ENCODE data around the gene HELZ.
"Not testable (repeated sequence)": the region's sequence is repeated elsewhere in the genome, so short reads cannot be mapped to it uniquely, and the experiment has no call there.

The HELZ gene

DNA sequence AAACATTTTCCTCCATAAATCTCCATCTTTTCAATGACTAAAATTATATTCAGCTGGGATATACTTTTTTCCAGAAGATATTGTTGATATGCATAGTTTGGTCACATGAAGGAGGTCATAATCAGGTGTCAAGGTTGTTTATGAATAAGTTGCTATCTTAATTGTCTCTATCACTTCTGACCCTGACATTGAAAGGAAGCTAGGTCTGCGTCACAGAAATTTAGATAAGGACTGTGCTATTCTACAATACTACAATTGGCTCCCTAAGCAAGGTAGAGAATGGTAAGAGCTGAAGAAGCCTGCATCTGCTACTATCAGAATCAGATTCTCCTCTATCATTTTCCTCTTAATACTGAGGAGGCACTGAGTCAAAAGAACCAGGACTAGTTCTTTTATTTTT lies 133.2 kb downstream of the HELZ start:
- no peak for DNase-seq

DNA sequence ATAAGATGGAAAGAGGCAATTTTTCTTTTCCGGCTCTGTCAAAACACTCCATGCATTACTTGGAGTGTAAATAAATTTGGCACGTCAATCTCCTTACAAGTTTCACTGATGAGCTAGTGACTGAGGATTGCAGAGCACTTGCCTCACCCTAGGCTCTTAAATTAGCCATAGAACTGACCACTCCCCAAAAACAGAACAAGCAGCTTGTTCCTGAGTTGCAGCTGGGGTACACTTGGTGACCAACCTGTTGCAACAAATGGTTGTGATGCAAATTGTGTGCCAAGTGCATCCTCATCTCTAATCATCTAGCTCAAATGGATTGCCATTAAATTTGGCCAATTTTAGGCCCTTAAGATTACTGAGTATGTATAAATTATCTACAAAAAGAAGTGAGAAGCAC lies 133.7 kb downstream of the HELZ start:
- DNase-seq: no peak

DNA sequence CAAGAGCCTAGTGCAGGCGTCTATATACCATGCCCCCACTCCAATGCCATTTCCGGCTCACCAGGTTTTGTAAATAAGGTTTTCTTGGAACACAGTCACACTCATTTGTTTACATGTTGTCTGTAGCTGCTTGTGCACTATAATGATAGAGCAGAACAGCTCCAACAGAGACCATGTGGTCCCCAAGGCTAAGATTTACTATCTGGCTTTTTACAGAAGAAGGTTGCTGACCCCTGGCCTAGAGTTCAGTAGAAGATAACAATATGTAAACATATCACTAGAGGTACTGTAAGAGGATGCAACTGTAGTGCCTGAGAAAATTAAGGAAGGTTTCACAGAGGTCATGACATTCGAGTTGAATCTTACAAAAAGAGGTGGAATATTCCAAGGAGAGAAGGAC lies 134.4 kb downstream of the HELZ start:
- no peak for DNase-seq

DNA sequence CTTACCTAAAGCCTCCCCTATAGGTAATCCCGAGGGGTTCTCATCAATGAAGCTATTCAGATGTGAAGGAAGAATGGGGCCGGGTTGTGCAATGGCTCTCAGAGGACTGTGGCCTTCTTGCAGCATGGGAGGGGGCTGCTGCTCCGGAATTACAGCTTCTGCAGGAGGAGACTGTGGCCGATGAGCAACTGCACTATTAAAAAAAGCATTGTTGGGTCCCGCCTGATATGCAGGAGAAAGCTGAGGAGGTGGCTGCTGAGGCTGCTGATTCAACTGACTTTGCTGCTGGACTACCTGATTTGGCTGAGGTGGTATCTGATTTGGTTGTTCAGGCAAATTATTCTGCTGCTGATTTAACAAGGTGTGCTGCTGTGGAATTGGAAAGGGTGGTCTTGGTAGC lies 135.9 kb downstream of the HELZ start:
- DNase-seq: no peak

DNA sequence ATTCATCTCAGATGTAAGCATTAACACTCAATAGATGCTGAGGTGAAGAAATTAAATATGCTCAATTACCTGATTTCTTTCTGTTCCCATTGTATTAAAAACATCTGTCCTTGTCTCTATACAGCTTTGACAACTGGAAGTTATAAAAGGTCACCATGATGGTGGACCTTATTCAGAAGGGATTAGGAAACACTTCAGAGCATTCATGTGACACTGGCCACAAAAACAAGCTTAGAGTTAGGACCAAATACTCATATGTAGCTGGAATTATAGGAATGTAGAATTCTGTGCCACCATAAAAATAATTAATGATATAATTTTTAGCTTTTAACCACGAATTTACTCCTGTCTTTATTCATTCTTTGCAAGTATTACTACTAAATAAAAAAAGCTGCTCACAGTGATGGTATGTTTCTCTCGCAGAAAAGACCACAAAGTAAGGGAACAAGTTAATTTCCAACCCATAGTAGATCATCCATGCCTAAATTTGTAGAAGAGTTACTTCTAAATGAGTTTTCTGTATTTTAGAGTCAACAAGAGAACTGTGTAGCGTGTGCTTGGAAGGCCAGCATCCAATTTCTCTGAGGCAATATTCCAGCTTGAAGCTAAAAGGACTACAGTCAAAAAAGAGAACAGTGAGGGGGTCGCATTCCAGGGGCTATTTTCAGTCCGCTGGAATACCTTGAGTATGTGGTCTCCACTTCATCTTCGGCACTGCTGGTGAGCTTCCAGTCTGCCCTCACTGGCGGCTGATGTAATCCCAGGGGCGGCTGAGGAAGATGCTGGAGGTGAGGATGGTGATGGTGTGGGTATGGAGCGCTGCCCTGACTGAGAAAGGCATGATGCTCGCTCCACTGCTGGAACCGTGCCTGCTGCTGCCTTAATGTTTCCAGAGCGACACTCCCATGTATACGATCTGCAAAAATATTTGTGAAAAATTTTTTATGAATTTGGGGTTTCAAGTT lies 136.9 kb downstream of the HELZ start:
- DNase-seq: no peak

DNA sequence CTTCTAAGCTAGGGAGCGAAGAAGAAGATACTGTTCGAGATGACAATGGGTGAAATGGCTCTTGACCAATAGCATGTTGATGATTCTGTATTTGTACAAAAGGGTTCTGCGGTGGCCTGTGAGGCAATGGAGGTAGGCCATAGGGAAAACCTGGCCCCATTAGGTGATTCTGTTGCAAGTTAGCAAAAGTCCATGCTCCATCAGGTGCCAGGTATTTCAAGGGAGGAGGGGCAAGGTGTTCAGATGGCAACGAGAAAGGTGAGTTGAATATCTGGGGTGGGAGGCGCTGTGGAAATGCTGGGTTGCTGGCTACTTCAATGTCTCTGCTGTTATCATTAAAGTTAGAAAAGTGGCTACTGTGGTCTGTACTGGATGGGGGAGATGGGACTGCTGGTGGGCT lies 137.8 kb downstream of the HELZ start:
- no peak for DNase-seq

DNA sequence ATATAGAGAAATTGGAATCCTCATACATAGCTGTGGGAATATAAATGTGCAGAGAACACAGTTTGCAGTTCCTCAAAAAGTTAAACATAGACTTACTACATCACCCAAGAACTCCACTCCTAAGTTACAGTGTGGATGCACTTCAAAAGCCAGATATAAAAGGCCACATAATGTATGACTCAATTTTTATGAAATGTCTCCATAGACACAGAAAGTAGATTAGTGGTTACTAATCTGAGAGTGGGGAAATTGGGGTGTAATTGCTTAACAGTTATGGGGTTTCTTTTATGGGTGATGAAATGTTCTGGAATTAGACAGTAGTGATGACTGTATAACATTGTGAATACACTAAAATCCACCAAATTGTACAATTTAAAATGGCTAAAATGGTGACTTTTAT lies 139.8 kb downstream of the HELZ start:
- no peak for DNase-seq

DNA sequence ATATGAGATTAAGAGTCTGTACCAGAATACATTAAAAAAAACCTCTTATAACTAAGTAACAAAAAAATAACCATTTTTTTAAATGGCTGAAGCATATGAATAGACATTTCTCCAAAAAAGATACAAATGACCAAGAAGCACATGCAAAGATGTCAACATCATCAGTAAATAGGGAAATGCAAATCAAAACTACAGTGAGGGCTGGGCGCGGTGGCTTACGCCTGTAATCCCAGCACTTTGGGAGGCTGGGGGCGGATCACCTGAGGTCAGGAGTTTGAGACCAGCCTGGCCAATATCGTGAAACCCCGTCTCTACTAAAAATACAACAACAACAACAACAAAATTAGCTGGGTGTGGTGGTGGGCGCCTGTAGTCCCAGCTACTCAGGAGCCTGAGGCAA lies 140.4 kb downstream of the HELZ start:
- not testable (repeated sequence) for DNase-seq

DNA sequence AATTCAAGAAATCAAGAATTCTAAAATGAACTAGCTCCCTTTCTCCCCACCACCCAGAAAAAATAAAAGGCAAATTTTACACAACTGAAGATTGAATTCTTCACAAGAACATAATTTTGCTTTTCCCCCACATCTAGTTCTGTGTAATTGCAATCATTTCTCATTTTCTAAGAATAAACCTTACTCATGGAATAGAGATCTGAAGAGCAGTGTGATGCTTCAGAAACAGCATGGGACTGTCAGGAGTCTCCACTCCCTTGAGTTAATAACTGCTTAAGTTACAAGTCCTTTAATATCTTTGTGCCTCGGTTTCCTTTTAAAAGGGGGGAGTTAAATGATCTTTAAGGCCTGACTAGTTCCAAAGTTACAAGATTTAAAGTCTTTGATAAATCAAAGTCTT lies 147.0 kb downstream of the HELZ start:
- no peak for DNase-seq

DNA sequence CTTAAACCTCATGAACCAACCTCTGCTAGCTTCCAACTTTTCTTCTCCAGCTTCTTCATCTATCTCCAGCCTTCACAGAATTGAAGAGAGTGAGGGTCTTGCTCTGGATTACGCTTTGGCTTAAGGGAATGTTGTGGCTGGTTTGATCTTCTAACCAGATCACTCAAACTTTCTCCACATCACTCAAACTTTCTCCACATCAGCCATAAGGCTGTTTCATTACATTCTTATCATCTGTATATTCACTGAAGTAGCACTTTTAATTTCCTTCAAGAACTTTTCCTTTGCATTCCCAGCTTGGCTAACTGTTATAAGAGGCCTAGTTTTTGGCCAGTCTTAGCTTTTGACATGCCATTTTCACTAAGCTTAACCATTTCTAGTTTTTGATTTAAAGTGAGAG lies 148.4 kb downstream of the HELZ start:
- no peak for DNase-seq

DNA sequence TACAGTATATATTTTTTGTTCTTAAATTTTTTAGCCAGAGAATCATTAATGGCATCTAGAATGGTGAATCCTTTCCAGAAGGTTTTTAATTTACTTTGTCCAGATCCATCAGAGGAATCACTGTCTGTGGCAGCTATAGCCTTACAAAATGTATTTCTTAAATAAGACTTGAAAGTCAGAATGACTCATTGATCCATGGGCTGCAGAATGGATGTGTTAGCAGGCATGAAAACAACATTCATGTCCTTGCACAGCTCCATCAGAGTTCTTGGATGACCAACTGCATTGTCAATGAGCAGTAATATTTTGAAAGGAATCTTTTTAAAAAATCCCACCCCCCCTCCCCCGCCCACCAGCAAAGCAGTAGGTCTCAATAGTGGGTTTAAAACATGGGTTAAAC lies 149.2 kb downstream of the HELZ start:
- DNase-seq: no peak

DNA sequence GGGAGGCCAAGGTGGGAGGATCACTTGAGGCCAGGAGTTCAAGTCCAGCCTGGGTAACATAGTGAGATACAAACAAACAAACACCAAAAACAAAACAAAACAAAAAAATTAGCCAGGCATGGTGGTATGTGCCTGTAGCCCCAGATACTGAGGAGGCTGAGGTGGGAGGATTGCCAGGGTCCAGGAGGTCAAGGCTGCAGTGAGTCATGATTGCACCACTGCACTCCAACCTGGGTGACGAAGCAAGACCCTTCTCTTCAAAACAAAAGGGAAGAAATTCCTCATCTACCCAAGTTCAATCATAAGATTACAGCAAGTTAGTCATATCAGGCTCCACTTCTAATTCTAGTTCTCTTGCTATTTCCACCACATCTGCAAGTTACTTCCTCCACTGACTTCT lies 149.7 kb downstream of the HELZ start:
- DNase-seq: not testable (repeated sequence)

DNA sequence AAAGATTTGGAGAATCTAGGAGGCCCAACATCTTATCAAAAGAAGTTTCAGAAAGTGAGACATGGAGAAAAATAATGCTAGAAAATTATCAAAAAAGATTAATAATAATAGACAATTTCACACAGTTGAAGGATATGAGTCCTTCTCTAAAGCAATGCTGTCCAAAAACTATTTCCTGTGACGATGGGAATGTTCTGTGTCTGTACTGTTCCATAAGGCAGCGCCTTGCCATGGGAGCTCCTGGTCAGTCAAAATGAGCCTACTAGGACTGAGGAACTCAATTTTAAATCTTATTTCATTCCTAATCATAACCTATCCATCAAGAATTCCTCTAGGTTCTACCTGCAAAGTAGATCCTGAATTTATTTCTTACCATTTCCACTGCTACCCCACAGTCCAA lies 151.6 kb downstream of the HELZ start:
- no peak for DNase-seq

DNA sequence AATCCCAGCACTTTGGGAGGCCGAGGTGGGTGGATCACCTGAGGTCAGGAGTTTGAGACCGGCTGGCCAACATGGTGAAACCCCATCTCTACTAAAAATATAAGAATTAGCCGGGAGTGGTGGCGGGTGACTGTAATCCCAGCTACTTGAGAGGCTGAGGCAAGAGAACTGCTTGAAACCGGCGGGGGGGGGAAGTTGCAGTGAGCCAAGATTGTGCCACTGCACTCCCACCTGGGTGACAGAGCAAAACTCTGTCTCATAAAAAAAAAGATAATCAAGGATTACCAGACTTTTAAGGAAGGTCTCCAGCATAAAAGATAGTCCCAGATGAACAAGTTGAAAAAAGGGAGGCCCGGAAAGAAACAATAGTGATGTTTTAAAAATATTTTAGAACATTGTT lies 152.3 kb downstream of the HELZ start:
- DNase-seq: not testable (repeated sequence)

DNA sequence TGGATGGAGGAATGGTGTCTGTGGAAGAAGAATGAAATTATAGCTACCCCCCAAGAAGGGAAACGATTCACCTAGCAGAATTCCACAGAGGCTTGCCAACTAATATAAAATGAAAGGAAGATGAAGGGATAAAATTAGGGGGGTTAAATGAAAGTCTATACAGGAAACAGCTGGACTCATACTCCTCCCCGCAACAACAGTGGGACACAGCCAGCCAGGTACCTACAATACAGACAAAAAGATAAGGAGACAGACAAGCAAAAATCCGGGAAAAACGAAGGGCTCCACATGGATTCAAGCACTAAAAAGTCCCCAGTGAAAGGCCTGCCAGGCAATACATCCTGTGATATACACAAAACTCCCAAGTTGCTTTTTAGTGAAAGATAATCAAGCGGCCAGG lies 152.7 kb downstream of the HELZ start:
- no peak for DNase-seq

DNA sequence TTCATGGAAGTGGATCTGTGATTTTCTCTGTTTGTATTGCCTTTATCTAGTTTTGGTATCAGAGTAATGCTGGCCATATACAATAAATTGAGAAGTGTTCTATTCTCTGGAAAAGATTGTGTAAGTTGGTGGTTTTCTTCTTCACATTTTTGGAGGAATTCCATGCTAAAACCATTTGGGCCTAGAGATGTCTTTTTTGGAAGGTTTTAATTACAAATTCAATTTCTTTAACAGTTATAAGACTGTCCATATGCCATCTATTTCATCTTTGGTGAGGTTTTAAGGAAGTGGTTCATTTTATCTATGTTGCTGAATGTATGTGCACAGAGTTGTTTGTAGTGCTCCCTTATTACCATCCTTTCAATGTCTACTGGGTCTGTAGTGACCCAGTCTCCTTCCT lies 154.7 kb downstream of the HELZ start:
- DNase-seq: no peak

DNA sequence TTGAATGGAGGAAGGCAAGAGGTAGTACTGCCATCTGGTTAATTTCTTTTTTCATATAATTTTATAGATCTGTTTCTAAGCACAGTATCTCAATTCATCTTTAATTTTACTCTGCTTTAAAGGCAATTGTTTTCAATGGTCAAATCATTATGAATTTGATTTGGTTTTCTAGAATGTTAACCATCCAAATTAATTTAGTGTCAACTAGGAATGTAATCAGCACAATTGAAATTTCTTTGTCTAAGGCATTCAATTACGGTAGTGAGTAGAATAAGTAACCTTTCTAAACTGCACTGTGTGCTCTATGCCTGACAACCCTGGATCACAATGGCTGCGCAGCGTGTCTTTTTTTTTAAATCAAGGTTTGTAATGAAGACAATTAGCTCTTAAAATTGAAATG lies 156.4 kb downstream of the HELZ start:
- no peak for DNase-seq

DNA sequence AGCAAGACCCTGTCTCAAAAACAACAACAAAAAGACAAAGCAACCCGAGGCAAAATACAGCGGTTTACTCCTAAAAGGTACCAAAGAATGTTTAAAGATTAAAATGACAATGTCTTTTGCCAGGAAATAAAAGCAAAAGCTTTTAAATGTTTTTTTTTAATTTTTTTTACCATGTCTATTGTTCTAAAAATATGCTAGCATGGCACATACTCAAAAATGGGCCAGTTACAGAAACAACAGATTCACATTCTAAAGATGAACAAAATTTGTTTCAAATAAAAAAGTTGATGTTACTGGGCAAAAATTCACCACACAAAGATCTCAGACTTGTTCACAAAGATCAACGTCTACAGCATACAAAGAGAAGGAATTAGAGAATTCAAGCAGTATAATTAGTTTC lies 159.6 kb downstream of the HELZ start:
- no peak for DNase-seq

DNA sequence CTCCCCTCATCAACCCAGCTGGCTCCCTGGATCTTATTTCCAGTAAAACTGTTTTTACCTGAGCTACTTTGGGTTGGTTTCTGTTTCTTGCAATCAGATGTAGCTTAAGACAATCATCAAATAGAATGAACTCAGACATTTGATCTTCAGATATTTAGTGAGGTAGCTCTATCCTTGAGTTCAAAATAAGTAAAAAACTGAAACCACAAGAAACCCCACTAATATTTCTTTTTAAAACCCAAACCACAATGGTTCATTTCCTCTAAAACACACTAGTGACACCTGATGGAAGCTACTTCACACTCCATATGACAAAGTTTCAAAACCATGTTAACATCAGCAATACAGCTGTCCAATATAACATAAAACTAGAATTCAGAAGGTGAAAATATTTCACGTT lies 162.9 kb downstream of the HELZ start:
- no peak for DNase-seq

DNA sequence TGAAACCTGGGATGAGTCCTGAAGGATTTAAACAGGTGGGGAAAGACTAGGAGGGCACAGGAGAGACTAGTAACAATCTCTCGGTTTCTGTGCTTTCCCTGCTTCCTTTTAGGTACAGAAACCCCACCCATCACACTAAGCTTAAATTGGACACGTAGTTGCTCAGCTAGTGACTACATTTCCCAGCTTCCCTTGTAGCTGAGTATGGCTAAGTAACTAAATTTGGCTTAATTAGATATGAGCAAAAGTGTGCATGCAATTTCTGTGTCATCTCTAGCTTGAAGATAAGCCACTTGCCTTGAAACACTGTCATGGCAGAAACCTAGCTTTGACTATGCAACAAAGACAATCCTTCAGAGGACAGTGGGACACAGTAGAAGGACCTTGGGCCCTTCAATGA lies 164.2 kb downstream of the HELZ start:
- no peak for DNase-seq

DNA sequence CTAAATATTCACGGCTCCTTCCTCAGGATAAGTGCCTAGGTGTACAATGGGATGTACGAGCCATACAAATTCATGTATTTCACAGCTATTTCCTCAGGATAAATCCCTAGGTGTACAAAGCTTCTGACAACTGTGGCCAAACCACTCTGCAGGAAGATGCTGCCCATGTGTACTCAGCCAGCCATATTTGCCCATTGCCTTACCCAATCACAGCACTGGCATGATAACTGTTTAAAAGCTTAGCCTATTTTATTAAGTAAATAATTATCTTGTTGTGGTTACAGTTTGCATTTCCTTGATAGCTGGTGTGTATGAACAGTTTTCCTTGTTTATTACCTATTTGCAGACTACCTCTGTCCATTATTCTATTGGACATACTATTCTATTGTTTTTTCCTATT lies 165.5 kb downstream of the HELZ start:
- no peak for DNase-seq

DNA sequence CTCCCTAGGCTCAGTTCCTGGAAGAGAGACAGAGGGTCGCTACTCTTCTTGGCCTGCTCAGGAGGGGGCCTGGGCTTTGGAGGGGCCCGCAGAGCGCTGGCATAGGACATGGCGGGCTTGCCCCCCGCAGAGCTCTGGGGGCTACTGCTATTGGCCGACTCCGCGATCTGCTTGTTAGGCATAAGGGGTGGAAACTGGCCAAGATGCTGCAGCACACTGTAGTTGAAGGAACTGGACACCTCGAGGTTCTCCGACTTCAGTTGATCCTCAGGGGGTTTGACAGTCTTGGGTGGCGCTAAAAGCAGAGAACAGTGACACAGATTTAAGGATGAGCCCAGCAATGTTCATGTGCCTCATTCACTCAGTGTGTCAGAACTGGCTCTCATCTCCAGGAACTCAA lies 166.7 kb downstream of the HELZ start:
- no peak for DNase-seq

DNA sequence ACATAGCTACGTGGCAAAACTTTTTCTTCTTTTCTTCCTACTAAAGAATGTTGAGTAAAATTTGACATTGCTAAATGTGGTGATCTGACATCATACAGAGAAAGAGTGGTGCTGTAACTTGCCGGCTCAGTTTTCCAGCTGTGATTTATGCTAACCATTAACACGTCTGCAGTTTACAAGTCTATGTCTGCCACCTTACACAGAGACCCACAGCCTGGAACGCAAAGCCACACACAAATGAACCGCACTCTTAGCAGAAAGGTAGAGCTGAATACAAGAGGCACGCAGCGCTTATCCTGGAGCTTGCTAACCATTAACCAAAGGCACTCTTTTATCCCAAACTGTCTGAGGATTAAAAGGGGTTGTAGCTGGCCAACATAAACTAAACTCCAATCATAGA lies 168.7 kb downstream of the HELZ start:
- DNase-seq: no peak

DNA sequence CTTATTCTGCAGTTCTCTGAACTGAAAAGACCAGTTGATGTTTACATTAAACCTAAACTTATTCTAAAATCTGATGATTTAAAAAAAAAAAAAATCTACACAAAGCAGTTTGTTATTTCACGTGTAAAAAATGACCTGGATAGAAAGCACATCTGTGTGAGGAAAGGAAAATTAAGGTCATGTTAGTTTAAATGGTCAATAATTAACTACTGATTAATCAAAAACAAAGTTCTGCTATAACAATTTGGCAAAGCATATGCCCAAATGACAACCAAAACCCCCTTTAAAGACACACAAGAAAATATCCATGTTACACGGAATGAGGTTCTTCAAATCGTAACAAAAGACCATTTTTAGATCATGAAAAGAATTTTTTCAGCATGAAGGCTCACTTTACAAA lies 170.2 kb downstream of the HELZ start:
- DNase-seq: no peak

DNA sequence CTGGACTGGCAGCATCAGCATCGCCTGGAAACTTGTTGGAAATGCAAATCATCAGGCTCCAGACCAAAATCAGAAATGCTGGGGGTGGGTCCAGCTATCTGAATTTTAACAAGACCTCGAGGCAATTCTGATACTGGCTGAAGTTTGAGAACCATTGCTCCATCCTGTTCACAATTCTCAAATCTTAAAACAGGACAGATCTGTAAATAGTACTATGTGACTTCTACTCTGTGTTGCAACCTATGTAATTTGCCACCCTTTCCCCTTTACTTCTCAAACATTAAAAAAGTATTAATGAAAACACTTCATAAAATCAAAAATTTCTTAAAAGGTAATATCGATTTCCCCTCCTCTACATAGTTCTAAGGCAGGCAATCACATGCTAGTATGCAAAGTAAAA lies 172.1 kb downstream of the HELZ start:
- no peak for DNase-seq
